Anterior cingulate cortex (tissue), 58 donors: ENCODE data around the gene TSPAN18.
A peak's percentile ranks its signal among the peaks of the same experiment; 100 is the strongest.

Experiments
- DNase-seq, 58 donors: peaks; one replicate each; lab custom pipeline; 2025; lab: John Stamatoyannopoulos, UW

TSPAN18 gene

GRCh38 chr11:44775366-44775984 is 48.7 kb downstream of the TSPAN18 start:
- DNase-seq: peak in 3 of 58 donors; percentile 7 to 16 (median 13)

- DNase-seq: no peak
Observed at GRCh38 chr11:44775985-44776446, 49.3 kb downstream of the TSPAN18 start.

- no peak for DNase-seq
Observed at GRCh38 chr11:44776551-44777208, 49.9 kb downstream of the TSPAN18 start.

- no peak for DNase-seq
Observed at GRCh38 chr11:44777209-44778194, 50.7 kb downstream of the TSPAN18 start.

- DNase-seq: no peak
Observed at GRCh38 chr11:44778195-44779100, 51.7 kb downstream of the TSPAN18 start.

GRCh38 chr11:44779736-44780520 is 53.2 kb downstream of the TSPAN18 start:
- DNase-seq: no peak

GRCh38 chr11:44780940-44781631 is 54.3 kb downstream of the TSPAN18 start:
- no peak for DNase-seq

GRCh38 chr11:44781655-44782054 is 54.9 kb downstream of the TSPAN18 start:
- no peak for DNase-seq

- no peak for DNase-seq
Observed at GRCh38 chr11:44782478-44782877, 55.7 kb downstream of the TSPAN18 start.

GRCh38 chr11:44784436-44784760 is 57.6 kb downstream of the TSPAN18 start:
- no peak for DNase-seq

- no peak for DNase-seq
Observed at GRCh38 chr11:44784851-44785250, 58.1 kb downstream of the TSPAN18 start.

- DNase-seq: no peak
Observed at GRCh38 chr11:44785856-44786607, 59.3 kb downstream of the TSPAN18 start.

- no peak for DNase-seq
Observed at GRCh38 chr11:44787070-44787469, 60.3 kb downstream of the TSPAN18 start.

- DNase-seq: no peak
Observed at GRCh38 chr11:44787981-44788380, 61.2 kb downstream of the TSPAN18 start.

- DNase-seq: no peak
Observed at GRCh38 chr11:44788536-44789261, 61.9 kb downstream of the TSPAN18 start.

GRCh38 chr11:44789496-44789895 is 62.7 kb downstream of the TSPAN18 start:
- no peak for DNase-seq

- DNase-seq: no peak
Observed at GRCh38 chr11:44790211-44790610, 63.4 kb downstream of the TSPAN18 start.
